OCI-LY3 (cell line): ENCODE measurements around the gene SMAD7.

Experiments used
- EZH2phosphoT487 ChIP-seq: fragments of 200-600 bp; shearing (Covaris generic); IDR thresholded peaks from 2 replicates; pipeline ENCODE4 v1.6.1; 2018; ENCODE audit warnings: antibody characterized with exemption, mixed run types, low read depth
- TF ChIP-seq, protein P1 (sequence below): fragments of 200-600, 300-600 bp; sonication (generic); IDR thresholded peaks from 2 replicates; pipeline ENCODE4 v1.5.1; 2014; ENCODE audit warnings: antibody characterized with exemption, low read length, low read depth

DNA sequence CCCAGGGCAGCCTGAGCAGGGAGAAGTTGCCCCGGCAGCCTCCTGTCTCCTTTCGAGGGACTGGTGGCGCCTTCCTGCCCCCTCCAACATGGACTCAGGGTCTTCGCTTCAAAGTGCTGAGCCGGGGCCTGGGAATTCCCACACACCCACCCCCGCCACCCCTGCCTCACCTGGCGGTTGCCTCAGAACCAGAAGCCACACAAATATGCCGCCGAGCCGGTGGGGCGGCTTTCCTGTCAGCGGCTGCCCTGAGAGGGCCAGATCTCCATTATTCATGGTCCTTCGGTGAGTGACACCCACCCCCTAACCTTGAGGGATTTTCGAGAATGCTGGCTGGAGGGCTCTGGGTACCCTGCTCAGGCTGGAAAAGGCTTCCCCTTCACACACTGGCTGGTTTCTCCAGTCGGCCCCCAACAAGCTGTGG lies 71.7 kb downstream of the SMAD7 start:
- TF ChIP-seq, protein P1, sequence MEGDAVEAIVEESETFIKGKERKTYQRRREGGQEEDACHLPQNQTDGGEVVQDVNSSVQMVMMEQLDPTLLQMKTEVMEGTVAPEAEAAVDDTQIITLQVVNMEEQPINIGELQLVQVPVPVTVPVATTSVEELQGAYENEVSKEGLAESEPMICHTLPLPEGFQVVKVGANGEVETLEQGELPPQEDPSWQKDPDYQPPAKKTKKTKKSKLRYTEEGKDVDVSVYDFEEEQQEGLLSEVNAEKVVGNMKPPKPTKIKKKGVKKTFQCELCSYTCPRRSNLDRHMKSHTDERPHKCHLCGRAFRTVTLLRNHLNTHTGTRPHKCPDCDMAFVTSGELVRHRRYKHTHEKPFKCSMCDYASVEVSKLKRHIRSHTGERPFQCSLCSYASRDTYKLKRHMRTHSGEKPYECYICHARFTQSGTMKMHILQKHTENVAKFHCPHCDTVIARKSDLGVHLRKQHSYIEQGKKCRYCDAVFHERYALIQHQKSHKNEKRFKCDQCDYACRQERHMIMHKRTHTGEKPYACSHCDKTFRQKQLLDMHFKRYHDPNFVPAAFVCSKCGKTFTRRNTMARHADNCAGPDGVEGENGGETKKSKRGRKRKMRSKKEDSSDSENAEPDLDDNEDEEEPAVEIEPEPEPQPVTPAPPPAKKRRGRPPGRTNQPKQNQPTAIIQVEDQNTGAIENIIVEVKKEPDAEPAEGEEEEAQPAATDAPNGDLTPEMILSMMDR, result no peak
- no peak for TF ChIP-seq EZH2phosphoT487
